Stimulated activated CD8-positive, alpha-beta memory T cell treated with anti-CD3 and anti-CD28 coated beads, Interleukin-15, amount 100 ng/mL, for 1 hour (primary cell): ENCODE measurements around the gene B3GNT7.
"Not testable (repeated sequence)": the region's sequence is repeated elsewhere in the genome, so short reads cannot be mapped to it uniquely, and the experiment has no call there.

Experiments used
- DNase-seq: peaks from one replicate; pipeline ENCODE4 v3.0.0-alpha.2; 2020; ENCODE audit warnings: low read depth

Gene B3GNT7

DNA sequence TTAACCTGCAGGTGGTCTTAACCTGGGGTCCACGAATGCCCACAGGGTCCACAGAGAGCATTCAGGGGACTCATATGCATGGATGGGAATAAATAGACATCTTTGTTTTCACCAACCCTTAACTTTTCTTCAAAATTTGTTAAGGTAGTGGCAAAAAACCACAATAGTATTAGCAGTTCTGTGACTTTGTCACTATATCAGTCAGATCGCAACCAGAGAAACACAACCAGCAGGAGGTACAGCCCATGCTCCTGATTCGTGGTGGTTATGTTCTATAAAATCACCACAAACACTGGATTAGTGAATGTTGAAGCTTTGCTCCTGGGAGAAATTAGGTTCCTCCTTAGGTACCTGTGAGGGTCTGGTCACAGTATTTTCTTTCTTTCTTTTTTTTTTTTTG is 31.6 kb downstream of the B3GNT7 start:
- DNase-seq: no peak

- no peak for DNase-seq
Observed at GRCh38 chr2:231429152-231429551, 33.6 kb downstream of the B3GNT7 start.

DNA sequence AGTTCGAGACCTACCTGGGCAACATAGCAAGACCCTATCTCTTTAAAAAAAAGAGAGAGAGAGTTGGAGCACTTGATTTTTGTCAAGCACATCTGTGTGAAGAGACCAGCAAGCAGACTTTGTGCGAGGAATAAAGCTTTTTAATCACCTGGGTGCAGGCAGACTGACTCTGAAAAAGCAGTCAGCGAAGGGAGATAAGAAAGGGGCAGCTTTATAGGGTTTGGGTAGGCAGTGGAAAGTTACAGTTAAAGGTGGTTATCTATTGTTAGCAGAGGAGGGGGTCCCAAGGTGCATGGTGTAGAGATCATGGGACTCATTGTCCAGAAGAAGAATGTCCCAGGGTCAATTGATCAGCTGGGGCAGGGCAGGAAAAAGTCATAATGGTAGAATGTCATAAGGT is 34.4 kb downstream of the B3GNT7 start:
- no peak for DNase-seq

DNA sequence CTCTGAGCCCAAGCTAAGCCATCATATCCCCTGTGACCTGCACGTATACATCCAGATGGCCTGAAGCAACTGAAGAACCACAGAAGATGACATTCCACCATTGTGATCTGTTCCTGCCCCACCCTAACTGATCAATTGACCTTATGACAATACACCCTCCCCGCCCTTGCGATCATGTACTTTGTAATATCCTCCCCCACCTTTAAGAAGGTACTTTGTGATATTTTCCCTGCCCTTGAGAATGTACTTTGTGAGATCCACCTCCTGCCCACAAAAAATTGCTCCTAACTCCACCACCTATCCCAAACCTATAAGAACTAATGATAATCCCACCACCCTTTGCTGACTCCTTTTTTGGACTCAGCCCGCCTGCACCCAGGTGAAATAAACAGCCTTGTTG is 34.9 kb downstream of the B3GNT7 start:
- DNase-seq: not testable (repeated sequence)

DNA sequence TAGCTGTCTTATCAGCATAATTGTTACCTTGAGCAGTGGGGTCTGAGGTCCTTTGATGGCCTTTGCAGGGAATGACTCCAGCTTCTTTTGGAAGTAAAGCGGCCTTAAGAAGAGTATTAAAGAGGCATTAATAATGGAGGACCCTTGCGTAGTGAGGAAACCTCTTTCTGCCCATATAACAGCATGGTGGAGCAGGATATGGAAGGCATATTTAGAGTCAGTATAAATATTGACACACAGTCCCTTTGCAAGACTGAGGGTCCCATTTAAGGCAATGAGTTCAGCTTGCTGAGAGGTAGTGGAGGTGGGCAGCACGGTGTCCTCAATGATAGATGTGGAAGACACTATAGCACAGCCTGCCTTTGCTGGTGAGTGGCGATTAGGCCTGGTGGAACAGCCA is 36.1 kb downstream of the B3GNT7 start:
- DNase-seq: no peak

DNA sequence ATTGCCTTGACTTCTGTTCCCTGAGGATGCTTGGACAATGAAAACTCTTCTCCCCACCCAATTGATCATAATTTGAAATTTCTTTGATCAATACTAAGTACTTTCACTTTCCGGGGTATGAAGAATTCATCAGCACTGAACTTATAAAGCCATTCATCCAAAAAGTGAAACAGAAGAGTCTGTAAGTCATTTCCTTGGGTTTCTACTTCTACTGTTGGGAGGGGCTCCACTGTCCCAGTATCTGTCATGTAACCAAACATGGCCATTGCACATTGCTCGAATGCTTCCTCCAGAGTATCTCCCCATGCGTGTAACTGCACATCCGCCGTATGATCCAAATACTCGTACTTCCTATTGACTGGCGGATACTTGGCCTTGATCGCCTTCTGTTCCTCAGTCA is 38.5 kb downstream of the B3GNT7 start:
- no peak for DNase-seq

DNA sequence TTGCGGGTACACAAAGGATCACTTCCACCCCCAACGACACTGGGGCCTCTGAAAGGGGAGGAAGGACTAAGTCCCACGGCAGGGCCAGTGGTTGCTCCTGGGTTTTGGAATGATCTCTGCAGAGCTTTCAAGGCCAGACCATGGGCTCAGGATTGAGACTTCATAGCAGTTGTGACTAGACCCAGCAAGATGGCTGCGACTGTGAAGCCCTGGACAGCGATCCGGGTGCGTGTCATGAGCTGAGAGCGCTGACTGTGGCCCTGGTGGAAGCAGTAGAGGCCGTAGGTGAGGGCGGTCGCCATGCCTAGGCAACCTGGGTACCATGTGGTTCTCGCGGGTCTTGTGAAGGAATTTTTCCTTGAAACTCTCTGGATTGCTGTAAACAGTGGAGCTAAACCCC is 41.4 kb downstream of the B3GNT7 start:
- no peak for DNase-seq

DNA sequence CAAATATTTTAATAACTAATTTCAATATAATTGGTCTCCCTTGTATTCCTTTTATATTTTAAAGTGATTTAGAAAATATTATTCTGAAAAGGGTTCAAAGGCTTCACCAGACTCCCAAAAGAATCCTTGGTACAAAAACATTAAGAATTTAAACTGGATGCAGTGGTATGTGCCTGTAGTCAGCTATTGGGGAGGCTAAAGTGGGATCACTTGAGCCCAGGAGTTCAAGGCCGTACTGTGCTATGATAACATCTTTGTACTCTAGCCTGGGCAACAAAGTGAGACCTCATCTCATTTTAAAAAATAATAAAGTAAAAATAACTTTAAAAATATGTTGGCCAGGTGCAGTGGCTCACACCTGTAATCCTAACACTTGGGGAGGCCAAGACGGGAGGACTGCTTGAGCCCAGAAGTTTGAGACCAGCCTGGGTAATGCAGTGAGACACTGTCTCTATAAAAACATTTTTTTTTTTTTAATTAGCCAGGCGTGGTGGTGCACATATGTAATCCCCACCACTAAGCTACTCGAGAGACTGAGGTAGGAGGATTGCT is 54.1 kb downstream of the B3GNT7 start:
- no peak for DNase-seq

DNA sequence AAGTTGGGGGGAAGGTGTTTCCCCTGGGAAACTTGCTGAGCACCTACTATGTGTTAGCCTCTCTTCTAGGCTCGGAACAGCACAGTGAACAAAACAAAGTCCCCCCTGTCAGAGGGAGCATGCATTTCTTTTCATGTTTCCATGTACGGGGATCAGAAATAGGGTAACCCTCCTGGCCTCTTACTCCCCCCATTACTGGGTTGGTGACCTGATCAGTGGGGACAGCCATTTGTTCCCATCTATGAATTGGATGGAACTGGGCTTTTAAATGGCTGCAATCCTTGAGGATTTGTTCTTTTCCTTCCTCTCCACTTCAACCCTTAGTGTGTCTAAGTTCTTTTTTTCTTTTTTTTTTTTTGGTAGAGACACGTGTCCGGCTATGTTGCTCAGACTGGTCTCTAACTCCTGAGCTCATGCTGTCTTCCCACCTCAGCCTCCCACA is 55.1 kb downstream of the B3GNT7 start:
- DNase-seq: no peak
